NT2/D1 (cell line): ENCODE measurements around the gene STAT6.
A peak's percentile ranks its signal among the peaks of the same experiment; 100 is the strongest.
"Not testable (repeated sequence)": the region's sequence is repeated elsewhere in the genome, so short reads cannot be mapped to it uniquely, and the experiment has no call there.

Source experiments
- DNase-seq: peaks from one replicate; pipeline ENCODE4 v3.0.0-alpha.2; 2011; ENCODE audit warnings: low read depth, low spot score
- H3K27me3 ChIP-seq: 2 replicates; pipeline ENCODE4 v1.6.0; 2011; ENCODE audit warnings: mild to moderate bottlenecking; ENCODE audit not compliant: insufficient read length, insufficient read depth
- H3K36me3 ChIP-seq: 2 replicates; pipeline ENCODE4 v1.6.1; 2011; ENCODE audit warnings: mild to moderate bottlenecking, low read length, mixed read lengths; ENCODE audit not compliant: insufficient read depth, insufficient read length
- H3K4me1 ChIP-seq: 2 replicates; pipeline ENCODE4 v1.5.1; 2011; ENCODE audit not compliant: insufficient read depth, insufficient read length
- H3K4me3 ChIP-seq: 2 replicates; pipeline ENCODE4 v1.5.1; 2011; ENCODE audit warnings: low read depth; ENCODE audit not compliant: insufficient read length
- H3K9ac ChIP-seq: 2 replicates; pipeline ENCODE4 v1.6.0; 2011; ENCODE audit warnings: low read depth; ENCODE audit not compliant: insufficient read length
- H3K9me3 ChIP-seq: 2 replicates; pipeline ENCODE4 v1.5.1; 2011; ENCODE audit warnings: mild to moderate bottlenecking, low read length; ENCODE audit not compliant: insufficient read depth
- SUZ12 ChIP-seq: IDR thresholded peaks from 2 replicates; pipeline ENCODE4 v1.6.1; 2011; ENCODE audit not compliant: insufficient read length, insufficient read depth; ENCODE audit errors: extremely low read depth
- YY1 ChIP-seq: IDR thresholded peaks from 2 replicates; pipeline ENCODE4 v1.6.1; 2011; ENCODE audit not compliant: insufficient read length, insufficient read depth
- ZNF274 ChIP-seq: IDR thresholded peaks from 2 replicates; pipeline ENCODE4 v1.6.1; 2011; ENCODE audit warnings: mild to moderate bottlenecking, low read depth, low read length

The STAT6 gene

DNA sequence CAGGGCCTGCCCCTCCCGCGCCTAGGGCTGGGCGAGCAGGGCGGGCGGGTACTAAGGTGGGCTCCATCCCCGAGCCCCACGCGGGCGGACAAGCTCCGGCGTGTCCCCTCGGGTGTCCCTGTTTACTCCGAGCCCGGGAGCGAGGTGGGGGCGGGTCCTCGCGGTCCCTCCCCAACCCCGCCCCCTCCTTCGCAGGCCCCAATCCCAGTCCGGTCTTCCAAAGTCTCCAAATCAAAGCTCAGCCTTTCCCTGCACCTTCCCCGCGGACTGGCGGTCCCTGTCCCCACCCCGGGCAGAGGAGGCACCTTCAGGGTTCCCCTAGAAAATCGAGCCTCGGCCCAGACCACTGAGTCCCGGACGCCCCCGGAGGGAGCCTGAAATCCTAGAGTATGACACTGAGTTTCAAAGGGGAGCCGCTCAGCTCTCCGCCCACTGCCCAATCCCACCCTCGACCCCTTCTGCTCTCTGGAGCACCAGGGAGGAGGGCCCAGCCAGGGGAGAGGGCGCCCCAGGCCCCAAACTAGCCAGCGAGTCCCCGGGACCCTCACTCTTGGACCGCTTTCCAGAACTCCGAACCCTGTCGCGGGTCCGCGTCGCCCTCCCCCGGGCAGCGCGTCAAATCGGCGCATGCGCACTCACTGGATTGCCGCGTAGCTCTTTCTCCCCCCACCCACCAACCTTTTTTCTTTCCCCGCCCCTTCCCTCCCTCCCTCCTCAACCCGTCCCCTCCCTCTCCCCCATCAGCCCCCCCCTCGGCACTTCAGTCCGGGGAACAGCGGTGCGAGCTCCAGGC is 16.8 kb upstream of the STAT6 start, which contains the start of gene LRP1:
Gene LRP1, plus strand, starts transcription at position 758 of the 793 bp plus-strand sequence. CDS start 482 bp downstream, outside the sequence.
- no peaks in the 10 kb centered on the region for H3K27me3 ChIP-seq
- TF ChIP-seq ZNF274 (no peak), SUZ12 (no peak), YY1 (no peak)

DNA sequence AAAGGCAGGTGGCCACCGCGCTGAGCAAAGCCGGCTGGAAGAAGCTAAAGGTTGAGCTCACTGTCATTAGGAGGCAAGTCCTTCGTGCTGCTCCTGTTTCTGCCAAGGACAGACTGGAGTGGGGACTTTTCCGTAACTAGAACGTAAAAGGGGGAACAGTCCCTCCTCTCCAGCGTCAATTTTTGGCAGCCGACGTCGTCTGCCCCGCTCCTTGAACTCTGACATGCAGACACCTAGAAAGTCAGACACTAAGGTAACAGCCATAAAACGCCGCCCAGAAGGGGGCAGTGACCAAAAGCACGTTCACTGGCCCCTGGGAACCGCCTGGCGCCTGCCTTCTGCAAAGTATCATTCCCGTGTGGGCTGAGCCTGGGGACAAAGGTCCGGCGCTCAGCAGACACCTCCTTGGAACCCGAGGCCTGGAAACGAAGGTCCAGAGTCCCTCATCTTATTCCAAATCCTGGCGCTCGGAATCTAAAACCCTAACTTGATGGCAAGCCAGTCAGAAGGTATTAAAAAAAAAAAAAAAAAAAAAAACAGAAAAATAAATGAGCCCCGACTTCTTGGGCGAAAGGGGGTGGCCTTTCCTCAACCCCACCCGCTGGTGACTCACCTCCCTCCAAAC is 16.1 kb upstream of the STAT6 start:
- Histone ChIP-seq H3K4me3 (peak overlapping the region; percentile 83), H3K4me1 (peaks cover 16% of the 10 kb centered on the region), H3K9ac (peak overlapping the region; percentile 99), H3K27me3 (no peaks in the 10 kb centered on the region), H3K9me3 (peaks cover 11% of the 10 kb centered on the region), H3K36me3 (peaks cover 9% of the 10 kb centered on the region)
- no peak for DNase-seq
- TF ChIP-seq SUZ12 = no peak
- no peak for TF ChIP-seq YY1
- no peak for TF ChIP-seq ZNF274

More for the DNA sequence above, 16.8 kb upstream of the STAT6 start, which contains the start of gene LRP1:
- Histone ChIP-seq H3K4me1 (peaks cover 23% of the 10 kb centered on the region), H3K9me3 (peaks cover 4% of the 10 kb centered on the region), H3K9ac (peak within 1 kb of the TSS; percentile 99), H3K4me3 (peak within 1 kb of the TSS; percentile 83), H3K36me3 (peaks cover 6% of the 10 kb centered on the region)
- peak; percentile 79 for DNase-seq

DNA sequence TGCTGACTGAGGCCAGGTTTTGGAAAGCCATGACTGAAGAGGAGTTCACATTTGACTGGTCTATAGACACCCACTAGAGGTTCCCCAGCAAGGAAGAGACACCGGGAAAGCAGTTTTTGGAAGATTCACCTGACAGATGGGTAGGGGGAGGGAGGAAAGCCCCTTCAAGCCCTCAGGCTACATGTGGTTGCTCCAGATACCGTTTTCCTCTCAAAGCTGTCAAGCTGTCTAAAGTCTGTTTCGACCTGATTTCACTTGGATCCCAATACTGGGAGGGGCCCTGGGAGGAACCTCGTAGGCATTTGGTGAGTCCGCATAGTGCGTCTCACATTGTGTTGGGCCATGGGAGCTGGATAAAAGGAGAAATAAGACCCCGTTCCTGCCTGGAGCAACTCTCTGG is 15.4 kb upstream of the STAT6 start:
- peaks cover 12% of the 10 kb centered on the region for H3K4me1 ChIP-seq
- H3K4me3 ChIP-seq = no peak overlapping the region
- TF ChIP-seq ZNF274 = no peak
- TF ChIP-seq SUZ12 = no peak
- no peak for TF ChIP-seq YY1
- peaks cover 10% of the 10 kb centered on the region for H3K36me3 ChIP-seq
- H3K9ac ChIP-seq = peak overlapping the region; percentile 99
- H3K9me3 ChIP-seq = peaks cover 15% of the 10 kb centered on the region
- no peak for DNase-seq
- H3K27me3 ChIP-seq = no peaks in the 10 kb centered on the region

DNA sequence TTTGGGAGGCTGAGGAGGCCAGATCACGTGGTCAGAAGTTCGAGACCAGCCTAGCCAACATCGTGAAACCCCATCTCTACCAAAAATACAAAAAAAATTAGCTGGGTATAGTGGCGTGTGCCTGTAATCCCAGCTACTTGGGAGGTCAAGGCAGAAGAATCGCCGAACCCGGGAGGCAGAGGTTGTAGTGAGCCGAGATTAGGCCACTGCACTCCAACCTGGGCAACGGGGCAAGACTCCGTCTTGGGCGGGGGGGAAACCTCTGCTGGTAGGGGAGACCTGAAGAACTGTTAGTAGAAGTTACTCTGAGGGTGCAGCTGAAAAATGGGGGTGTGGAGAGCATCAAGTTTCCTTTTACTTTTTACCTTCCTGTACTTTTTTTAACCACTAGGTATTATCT is 14.9 kb upstream of the STAT6 start:
- H3K36me3 ChIP-seq = peaks cover 7% of the 10 kb centered on the region
- H3K4me3 ChIP-seq = no peak overlapping the region
- peaks cover 15% of the 10 kb centered on the region for H3K9me3 ChIP-seq
- H3K4me1 ChIP-seq = peaks cover 12% of the 10 kb centered on the region
- H3K9ac ChIP-seq = no peak overlapping the region
- no peak for DNase-seq
- no peaks in the 10 kb centered on the region for H3K27me3 ChIP-seq
- TF ChIP-seq ZNF274 (no peak), YY1 (no peak), SUZ12 (no peak)

DNA sequence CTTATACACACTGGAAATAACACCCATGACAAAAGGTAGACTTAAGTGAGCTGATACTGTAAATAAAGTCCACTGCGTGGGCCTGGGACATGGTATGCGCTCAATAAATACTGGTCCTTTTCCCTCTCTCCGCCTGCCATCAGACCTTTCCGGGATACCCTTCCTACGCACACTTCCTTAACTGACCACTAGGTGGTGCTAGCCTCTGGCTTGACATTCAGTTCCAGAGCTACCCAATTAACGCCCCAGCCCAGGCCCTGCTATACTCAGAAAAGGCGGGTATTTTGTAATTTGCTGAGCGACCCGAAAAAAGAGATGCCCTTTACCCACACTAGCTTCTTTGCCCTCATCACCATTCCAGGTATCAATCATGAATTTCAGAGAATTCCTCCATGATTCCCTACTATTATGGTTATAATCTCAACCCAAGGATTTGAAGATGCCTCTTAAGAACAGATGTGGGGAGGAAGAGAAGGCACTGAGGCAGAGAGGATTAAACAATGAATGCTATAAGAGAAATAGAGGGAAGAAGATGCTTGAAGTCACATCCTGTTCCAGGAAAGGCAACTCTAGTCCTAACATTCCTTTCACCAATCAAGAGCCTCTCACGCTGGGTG is 13.2 kb upstream of the STAT6 start:
- Histone ChIP-seq H3K9ac (no peak overlapping the region), H3K27me3 (no peaks in the 10 kb centered on the region), H3K4me3 (no peak overlapping the region), H3K36me3 (peaks cover 4% of the 10 kb centered on the region), H3K4me1 (peaks cover 8% of the 10 kb centered on the region), H3K9me3 (peaks cover 15% of the 10 kb centered on the region)
- no peak for DNase-seq
- TF ChIP-seq YY1 (no peak), SUZ12 (no peak), ZNF274 (no peak)

DNA sequence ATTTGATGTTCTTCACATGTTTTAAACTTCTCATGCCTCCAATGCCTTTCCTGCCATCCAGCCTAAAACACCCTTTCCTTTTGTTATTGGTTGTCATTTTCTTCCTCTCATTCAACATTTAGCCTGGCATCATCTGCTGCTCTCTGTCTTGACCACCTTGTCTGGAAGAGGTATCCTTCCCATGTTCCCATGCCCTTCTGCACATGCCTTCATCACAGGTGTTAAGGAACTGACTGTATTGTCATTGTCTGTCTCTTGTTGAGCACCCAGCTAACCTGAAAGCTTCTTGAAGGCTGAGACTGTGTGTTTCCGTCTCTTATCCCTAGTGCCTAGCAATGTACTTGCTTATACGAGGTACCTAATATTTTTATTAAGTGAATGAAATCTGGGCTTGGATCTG is 12.7 kb upstream of the STAT6 start:
- no peak overlapping the region for H3K9ac ChIP-seq
- peaks cover 8% of the 10 kb centered on the region for H3K4me1 ChIP-seq
- TF ChIP-seq YY1 (no peak), ZNF274 (no peak)
- DNase-seq = no peak
- H3K4me3 ChIP-seq = no peak overlapping the region
- peaks cover 15% of the 10 kb centered on the region for H3K9me3 ChIP-seq
- H3K36me3 ChIP-seq = peaks cover 4% of the 10 kb centered on the region
- no peaks in the 10 kb centered on the region for H3K27me3 ChIP-seq

DNA sequence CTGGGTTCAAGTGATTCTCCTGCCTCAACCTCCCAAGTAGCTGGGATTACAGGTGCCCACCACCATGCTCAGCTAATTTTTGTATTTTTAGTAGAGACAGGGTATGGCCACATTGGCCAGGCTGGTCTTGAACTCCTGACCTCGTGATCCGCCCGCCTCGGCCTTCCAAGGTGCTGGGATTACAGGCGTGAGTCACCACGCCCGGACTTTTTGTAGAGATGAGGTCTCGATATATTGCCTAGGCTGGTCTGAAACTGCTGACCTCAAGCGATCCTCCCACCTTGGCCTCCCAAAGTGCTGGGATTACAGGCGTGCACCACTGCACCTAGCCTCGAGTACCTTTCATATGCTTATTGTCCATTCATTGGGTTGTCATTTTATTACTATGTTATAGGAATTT is 9.6 kb upstream of the STAT6 start:
- peaks cover 15% of the 10 kb centered on the region for H3K9me3 ChIP-seq
- H3K9ac ChIP-seq, DNase-seq, H3K4me3 ChIP-seq, H3K36me3 ChIP-seq, H3K4me1 ChIP-seq, H3K27me3 ChIP-seq: not testable (repeated sequence)
